K562 (cell line): ENCODE results near the gene HDHD5. TPM values are rescaled to one million over a fixed set of nuclear protein-coding genes. Genes with fewer than 3 reads are reported as not detected.

ENCODE experiments used
- BRCA1 ChIP-seq, 2 experiments: fragments of 450-650 bp in 1 of 2; sonication (generic) in 1 of 2; formaldehyde crosslinking in 1 of 2; IDR thresholded peaks; 2 replicates each; pipeline versions ENCODE4 v1.5.0 to v1.6.1; 2017 to 2020; ENCODE audit warnings: mild to moderate bottlenecking in 1 of 2, missing genetic modification reagents in 1 of 2
- CBX1 ChIP-seq: sonication (generic); IDR thresholded peaks from 2 replicates; pipeline ENCODE4 v1.6.1; 2016; ENCODE audit warnings: antibody characterized with exemption, low read depth, mild to moderate bottlenecking
- CHD1 ChIP-seq: fragments of 200-600 bp; sonication (generic); IDR thresholded peaks from one replicate; pipeline ENCODE4 v1.6.1; 2012; ENCODE audit warnings: mild to moderate bottlenecking, moderate library complexity, low read length, inconsistent platforms
- FUS ChIP-seq: fragments of 200-400 bp; formaldehyde crosslinking; optimal IDR thresholded peaks from 2 replicates; pipeline ENCODE3; 2017; ENCODE audit warnings: low read depth, low read length
- GATAD2B ChIP-seq: fragments of 450-650 bp; IDR thresholded peaks from 2 replicates; pipeline ENCODE4 v1.6.1; 2017; ENCODE audit warnings: mild to moderate bottlenecking, borderline replicate concordance
- GTF2F1 ChIP-seq: IDR thresholded peaks from 2 replicates; pipeline ENCODE4 v1.6.1; 2011; ENCODE audit warnings: low read depth, low read length, improper control_type of control experiment
- GTF3C2 ChIP-seq: IDR thresholded peaks from 3 replicates; pipeline ENCODE4 v1.6.1; 2011; ENCODE audit warnings: borderline replicate concordance, mild to moderate bottlenecking, moderate library complexity; ENCODE audit not compliant: insufficient read length; ENCODE audit errors: extremely low read depth
- KLF6 ChIP-seq: fragments of 250-450 bp; sonication (Bioruptor Pico); IDR thresholded peaks from 2 replicates; pipeline ENCODE4 v1.4.0; 2020; ENCODE audit warnings: mild to moderate bottlenecking, moderate library complexity, borderline replicate concordance
- NCOA1 ChIP-seq: fragments of 450-650 bp; IDR thresholded peaks from 2 replicates; pipeline ENCODE4 v1.6.1; 2016; ENCODE audit warnings: low read depth
- NELFE ChIP-seq: IDR thresholded peaks from 2 replicates; pipeline ENCODE4 v1.6.1; 2011; ENCODE audit warnings: mild to moderate bottlenecking; ENCODE audit not compliant: insufficient read depth, insufficient read length
- PBX2 ChIP-seq, 2 experiments: IDR thresholded peaks in 1 of 2; conservative IDR thresholded peaks in 1 of 2; 2 replicates each; pipeline ENCODE4 v1.6.1; 2016; ENCODE audit warnings: low read depth in 2 of 2, mild to moderate bottlenecking in 1 of 2, missing compliant biosample characterization in 1 of 2, missing genetic modification characterization in 1 of 2, moderate library complexity in 1 of 2
- SP1 ChIP-seq: sonication (generic); formaldehyde crosslinking; IDR thresholded peaks from 2 replicates; pipeline ENCODE4 v1.8.1; 2022; ENCODE audit warnings: mild to moderate bottlenecking, missing genetic modification reagents
- SPI1 ChIP-seq: IDR thresholded peaks from 2 replicates; pipeline ENCODE4 v1.6.1; 2011; ENCODE audit warnings: low read depth, low read length, control low read depth, borderline replicate concordance
- TCF3 ChIP-seq: sonication (generic); formaldehyde crosslinking; IDR thresholded peaks from 2 replicates; pipeline ENCODE4 v1.4.0; 2020; ENCODE audit warnings: mild to moderate bottlenecking, missing genetic modification reagents
- TEAD2 ChIP-seq: fragments of 450-650 bp; IDR thresholded peaks from 2 replicates; pipeline ENCODE4 v1.6.1; 2016; ENCODE audit warnings: missing genetic modification characterization, control low read depth, missing compliant biosample characterization
- U2AF2 ChIP-seq: fragments of 200-400 bp; formaldehyde crosslinking; optimal IDR thresholded peaks from 2 replicates; pipeline ENCODE3; 2017; ENCODE audit warnings: low read depth, mild to moderate bottlenecking, low read length
- ZBTB7A ChIP-seq: IDR thresholded peaks from 2 replicates; pipeline ENCODE4 v1.6.1; 2011; ENCODE audit warnings: low read depth, mild to moderate bottlenecking, low read length, moderate library complexity, borderline replicate concordance; ENCODE audit not compliant: control insufficient read depth
- polyA plus RNA-seq, 8 experiments: library from polyadenylated mRNA; depleted of rRNA in 4 of 8; stranded (reverse) in 5 of 8; unstranded in 3 of 8; fragments of >200 nt; fragmentation: Nextera tagmentation in 2 of 8; fragmentation: Illumina TruSeq in 1 of 8; extraction: Ambion mirVana in 2 of 8; extraction: Trizol in 1 of 8; gene quantifications; 2 replicates each; pipeline versions ENCODE4 v1.2.1 to v1.2.3, GENCODE V29; 2011 to 2014; ENCODE audit warnings: inconsistent platforms in 1 of 8, missing spikeins in 1 of 8
- total RNA-seq, 7 experiments: library from RNA; depleted of rRNA in 6 of 7; stranded (reverse); fragments of >200 nt in 6 of 7; fragmentation: Illumina TruSeq in 2 of 7; extraction: Trizol in 2 of 7; gene quantifications; 2 replicates each; pipeline versions ENCODE4 v1.2.1 to v1.2.3, GENCODE V29; 2011 to 2021; ENCODE audit warnings: low replicate concordance in 1 of 7

Gene HDHD5
- total and polyA plus RNA-seq, 9 of the 15 experiments (the other 6 are each of a cell fraction or from before 2014, with no cell fraction given): 1.6 to 36.6 (median 24.2) TPM

GRCh38 chr22:17171153-17172028 lies 12.3 kb upstream of the HDHD5 start (continued):
- no peak for TF ChIP-seq PBX2 (CRISPR knock-in tag; IDR thresholded peaks at IDR 0.05; ENCODE audit: low read depth)
- TF ChIP-seq PBX2 (tag; conservative IDR thresholded peaks at IDR 0.05; ENCODE audit: low read depth): no peak
- no peak for TF ChIP-seq BRCA1 (IDR thresholded peaks at IDR 0.05)
- TF ChIP-seq BRCA1 (CRISPR knock-in tag; IDR thresholded peaks at IDR 0.05): 0 out of 2 replicates have a peak, but pooled peaks have one; percentile 70
- TF ChIP-seq SPI1: no peak
- TF ChIP-seq GATAD2B: peak; percentile 99
- TF ChIP-seq TCF3: peak; percentile 34; the same call in 1 of the 2 replicates
- TF ChIP-seq KLF6 (CRISPR knock-in tag): 0 out of 2 replicates have a peak, but pooled peaks have one; percentile 34
- TF ChIP-seq CHD1: no peak
- peak; percentile 80 for TF ChIP-seq FUS
- no peak for TF ChIP-seq NELFE
- no peak for TF ChIP-seq SP1 (CRISPR knock-in tag)
- TF ChIP-seq TEAD2 (tag): no peak
- TF ChIP-seq GTF3C2: peak; percentile 5
- 0 out of 2 replicates have a peak, but pooled peaks have one; percentile 7 for TF ChIP-seq GTF2F1
- TF ChIP-seq U2AF2: no peak
- no peak; the same call in none of the 2 replicates for TF ChIP-seq ZBTB7A
- TF ChIP-seq NCOA1: peak; percentile 28; the same call in 1 of the 2 replicates
- TF ChIP-seq CBX1: peak; percentile 76
